ENCODE data around the gene CLN6. TPM values are rescaled to one million over a fixed set of nuclear protein-coding genes. Genes with fewer than 3 reads are reported as not detected.

Gene CLN6
- total and polyA plus RNA-seq, 9 of the 15 experiments (the other 6 are each of a cell fraction or from before 2014, with no cell fraction given), result 0.71 to 53.3 (median 39.3) TPM

DNA sequence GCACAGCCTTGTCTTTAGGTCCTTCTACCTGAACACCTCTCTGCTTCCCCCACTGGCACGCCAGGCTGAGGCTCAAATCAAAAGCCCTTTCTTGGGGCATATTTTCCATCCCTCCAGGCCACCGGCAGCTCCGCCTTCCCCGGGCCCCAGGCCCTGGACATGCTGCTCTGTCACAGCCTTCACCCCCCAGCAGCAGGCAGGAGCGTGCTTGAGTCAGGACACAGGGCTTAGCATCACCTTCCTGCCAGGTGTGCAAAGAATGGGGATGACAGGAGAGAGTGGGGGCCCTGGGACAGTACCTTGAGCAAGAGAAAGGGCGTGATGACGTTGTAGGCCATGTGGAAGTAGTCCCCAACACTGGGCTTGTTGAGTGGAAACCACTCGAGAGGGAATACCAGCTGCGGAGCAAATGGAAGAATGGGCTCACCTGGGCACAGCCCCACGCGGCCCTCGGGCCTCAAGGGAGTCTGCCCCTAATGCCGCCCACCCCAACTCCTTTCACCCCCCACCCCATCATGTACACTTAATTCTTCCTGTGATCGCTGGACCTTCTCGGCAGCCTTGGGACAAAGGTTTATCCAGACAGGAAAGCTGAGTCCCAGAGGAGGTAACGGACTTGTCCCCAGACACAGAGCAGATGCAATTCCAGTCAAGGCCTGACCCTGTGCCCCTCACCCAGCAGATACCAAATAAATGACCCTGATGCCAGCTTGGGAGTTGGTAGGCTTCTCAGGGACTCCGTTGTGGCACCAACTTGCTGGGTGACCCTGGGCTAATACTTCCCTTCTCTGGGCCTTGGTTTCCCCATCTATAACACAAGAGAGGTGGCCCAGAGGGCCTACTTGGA, 15.3 kb downstream of the CLN6 start:
- in situ Hi-C loops (cut with MboI), result no loop called here
- Histone ChIP-seq H3K9me3 (replicated peaks; ENCODE audit: control insufficient read depth, insufficient read depth, low read depth, low read length) (no peaks in the 10 kb centered on the region), H3K9ac (ENCODE audit: insufficient read depth in 1 of 2, low read depth in 2 of 2, low read length in 2 of 2) (no peak overlapping the region), H3K79me2 (ENCODE audit: control insufficient read depth, insufficient read depth, low read length) (peaks cover 56% of the 10 kb centered on the region), H4K20me1 (replicated peaks; ENCODE audit: control insufficient read depth, insufficient read depth, low read length) (peaks cover 19% of the 10 kb centered on the region), H3K4me2 (ENCODE audit: insufficient read depth, low read length) (no peak overlapping the region), H3K4me1 (replicated peaks in 1 of 2; ENCODE audit: control insufficient read depth in 2 of 2, insufficient read depth in 2 of 2, low read length in 2 of 2) (peaks cover 0 to 21% of the 10 kb centered on the region in 2 experiments; a peak in 3 of 5 replicates), H2AFZ (ENCODE audit: low read depth, low read length) (no peak overlapping the region), H3K27ac (ENCODE audit: extremely low read depth, low read depth, low read length) (no peak overlapping the region), H3K9me1 (ENCODE audit: control insufficient read depth, insufficient read depth, low read length) (peaks cover 8% of the 10 kb centered on the region), H3K4me3 (no peak overlapping the region), H3K27me3 (ENCODE audit: control insufficient read depth in 2 of 2, insufficient read depth in 2 of 2, low read length in 2 of 2) (no peaks in the 10 kb centered on the region), H3K36me3 (ENCODE audit: control insufficient read depth, insufficient read depth, low read length) (peaks cover 88% of the 10 kb centered on the region)
- no TSS peak for BruUV-seq (replicated peaks)
- FAIRE-seq (no peak), ATAC-seq (no peak), DNase-seq (ENCODE audit: extremely low read depth in 1 of 4, low spot score in 3 of 4) (no peak)
- WGBS (ENCODE audit: insufficient coverage, low coverage, missing lambda C conversion rate), result 95% methylated on average over 11 of the region's 17 CpGs
- ChIA-PET CTCF (ENCODE audit: low intra/inter-chr PET ratio) (no interaction called here), POLR2A (interaction anchor here (0.6 kb wide), 1 partner anchor 313 kb away, joined by 4 read pairs; no protein-coding TSS in a partner anchor)
- intact Hi-C loops (cut with micrococcal nuclease), result loop anchor here (5.0 kb wide), 1 partner anchor 352 kb away; no protein-coding TSS in a partner anchor
- TF ChIP-seq, protein P1, sequence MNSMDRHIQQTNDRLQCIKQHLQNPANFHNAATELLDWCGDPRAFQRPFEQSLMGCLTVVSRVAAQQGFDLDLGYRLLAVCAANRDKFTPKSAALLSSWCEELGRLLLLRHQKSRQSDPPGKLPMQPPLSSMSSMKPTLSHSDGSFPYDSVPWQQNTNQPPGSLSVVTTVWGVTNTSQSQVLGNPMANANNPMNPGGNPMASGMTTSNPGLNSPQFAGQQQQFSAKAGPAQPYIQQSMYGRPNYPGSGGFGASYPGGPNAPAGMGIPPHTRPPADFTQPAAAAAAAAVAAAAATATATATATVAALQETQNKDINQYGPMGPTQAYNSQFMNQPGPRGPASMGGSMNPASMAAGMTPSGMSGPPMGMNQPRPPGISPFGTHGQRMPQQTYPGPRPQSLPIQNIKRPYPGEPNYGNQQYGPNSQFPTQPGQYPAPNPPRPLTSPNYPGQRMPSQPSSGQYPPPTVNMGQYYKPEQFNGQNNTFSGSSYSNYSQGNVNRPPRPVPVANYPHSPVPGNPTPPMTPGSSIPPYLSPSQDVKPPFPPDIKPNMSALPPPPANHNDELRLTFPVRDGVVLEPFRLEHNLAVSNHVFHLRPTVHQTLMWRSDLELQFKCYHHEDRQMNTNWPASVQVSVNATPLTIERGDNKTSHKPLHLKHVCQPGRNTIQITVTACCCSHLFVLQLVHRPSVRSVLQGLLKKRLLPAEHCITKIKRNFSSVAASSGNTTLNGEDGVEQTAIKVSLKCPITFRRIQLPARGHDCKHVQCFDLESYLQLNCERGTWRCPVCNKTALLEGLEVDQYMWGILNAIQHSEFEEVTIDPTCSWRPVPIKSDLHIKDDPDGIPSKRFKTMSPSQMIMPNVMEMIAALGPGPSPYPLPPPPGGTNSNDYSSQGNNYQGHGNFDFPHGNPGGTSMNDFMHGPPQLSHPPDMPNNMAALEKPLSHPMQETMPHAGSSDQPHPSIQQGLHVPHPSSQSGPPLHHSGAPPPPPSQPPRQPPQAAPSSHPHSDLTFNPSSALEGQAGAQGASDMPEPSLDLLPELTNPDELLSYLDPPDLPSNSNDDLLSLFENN (IDR thresholded peaks at IDR 0.05; ENCODE audit: low read depth in 2 of 2, low read length in 2 of 2), result no peak
- no peak for TF ChIP-seq CREB3 (tag; conservative IDR thresholded peaks at IDR 0.05; ENCODE audit: low read depth)
- no peak for TF ChIP-seq ZBTB2 (IDR thresholded peaks at IDR 0.05)
- TF ChIP-seq HOXB6 (CRISPR knock-in tag; IDR thresholded peaks at IDR 0.05; ENCODE audit: borderline replicate concordance), result no peak
- TF ChIP-seq MTA2 (IDR thresholded peaks at IDR 0.05; ENCODE audit: low read depth), result no peak
- no peak for TF ChIP-seq BCLAF1 (IDR thresholded peaks at IDR 0.05; ENCODE audit: borderline replicate concordance in 1 of 2, control insufficient read depth in 1 of 2, low read depth in 2 of 2, low read length in 1 of 2)
- no peak for TF ChIP-seq POLR3G (IDR thresholded peaks at IDR 0.05; ENCODE audit: extremely low read depth, insufficient read length, insufficient replicate concordance)
- no peak for TF ChIP-seq MLX (CRISPR knock-in tag; conservative IDR thresholded peaks at IDR 0.05)
